GM12892 (cell line): ENCODE results near the gene MYO7B.

ENCODE experiments used
- DNase-seq: peaks from one replicate; pipeline ENCODE4 v3.0.0; 2011; ENCODE audit not compliant: insufficient read length
- FAIRE-seq: peaks from 2 replicates; lab custom pipeline; 2011; peaks lifted over from hg19 to GRCh38; lab: Jason Lieb, UNC
- POLR2A ChIP-seq: IDR thresholded peaks from 2 replicates; pipeline ENCODE4 v1.6.1; 2011; ENCODE audit warnings: low read depth, low read length, control low read depth
- POLR2AphosphoS5 ChIP-seq: IDR thresholded peaks from 2 replicates; pipeline ENCODE4 v1.6.1; 2011; ENCODE audit warnings: low read depth, low read length, control low read depth
- TAF1 ChIP-seq: IDR thresholded peaks from 2 replicates; pipeline ENCODE4 v1.6.1; 2011; ENCODE audit warnings: low read depth, mild to moderate bottlenecking, control low read depth, low read length, borderline replicate concordance

Gene MYO7B

GRCh38 chr2:127676906-127677305, 141.4 kb downstream of the MYO7B start:
- FAIRE-seq: no peak

GRCh38 chr2:127678531-127678930, 143.0 kb downstream of the MYO7B start:
- FAIRE-seq: no peak
- TF ChIP-seq POLR2AphosphoS5 (no peak), TAF1 (no peak), POLR2A (no peak)
- no peak for DNase-seq

More at GRCh38 chr2:127676906-127677305, 141.4 kb downstream of the MYO7B start:
- no peak for DNase-seq
- TF ChIP-seq POLR2A (no peak), TAF1 (no peak), POLR2AphosphoS5 (no peak)

- FAIRE-seq (no peak), DNase-seq (no peak)
- TF ChIP-seq TAF1 (no peak), POLR2AphosphoS5 (no peak), POLR2A (no peak)
Measured at GRCh38 chr2:127678991-127679390, 143.5 kb downstream of the MYO7B start.

- FAIRE-seq: no peak
- DNase-seq: no peak
- no peak for TF ChIP-seq POLR2A
Measured at GRCh38 chr2:127679680-127680361, 144.3 kb downstream of the MYO7B start.

- FAIRE-seq: no peak
- DNase-seq: no peak
- TF ChIP-seq POLR2AphosphoS5 (no peak), TAF1 (no peak), POLR2A (no peak)
Measured at GRCh38 chr2:127680706-127681287, 145.3 kb downstream of the MYO7B start.

- DNase-seq (no peak), FAIRE-seq (no peak)
- TF ChIP-seq POLR2AphosphoS5: no peak
- TF ChIP-seq POLR2A: no peak
- no peak for TF ChIP-seq TAF1
Measured at GRCh38 chr2:127681288-127681804, 145.9 kb downstream of the MYO7B start.

- no peak for DNase-seq
- TF ChIP-seq POLR2AphosphoS5: no peak
- TF ChIP-seq POLR2A: no peak
- TF ChIP-seq TAF1: no peak
- no peak for FAIRE-seq
Measured at GRCh38 chr2:127681976-127682857, 146.7 kb downstream of the MYO7B start.

GRCh38 chr2:127683056-127683455, 147.6 kb downstream of the MYO7B start:
- FAIRE-seq (no peak), DNase-seq (no peak)
- TF ChIP-seq POLR2A (no peak), TAF1 (no peak), POLR2AphosphoS5 (no peak)

- FAIRE-seq (no peak), DNase-seq (no peak)
- no peak for TF ChIP-seq POLR2AphosphoS5
- no peak for TF ChIP-seq TAF1
- TF ChIP-seq POLR2A: no peak
Measured at GRCh38 chr2:127683757-127684156, 148.3 kb downstream of the MYO7B start.

- TF ChIP-seq TAF1: no peak
- TF ChIP-seq POLR2A: no peak
- FAIRE-seq (no peak), DNase-seq (no peak)
Measured at GRCh38 chr2:127685410-127686080, 150.1 kb downstream of the MYO7B start.
